Measurements from ENCODE around the gene SP140L. TPM values are rescaled to one million over a fixed set of nuclear protein-coding genes. Genes with fewer than 3 reads are reported as not detected.
"Not testable (repeated sequence)": the region's sequence is repeated elsewhere in the genome, so short reads cannot be mapped to it uniquely, and the experiment has no call there.

Gene SP140L
- polyA plus RNA-seq, 1 donor, result 5.4 TPM

- DNase-seq (ENCODE audit: low read depth), result no peak
Measured at GRCh38 chr2:230362030-230362691, 35.2 kb downstream of the SP140L start.

GRCh38 chr2:230382108-230382507 lies 55.1 kb downstream of the SP140L start:
- no peak for DNase-seq (ENCODE audit: low read depth)

- no peak for DNase-seq (ENCODE audit: low read depth)
Measured at GRCh38 chr2:230383453-230383852, 56.5 kb downstream of the SP140L start.

DNA sequence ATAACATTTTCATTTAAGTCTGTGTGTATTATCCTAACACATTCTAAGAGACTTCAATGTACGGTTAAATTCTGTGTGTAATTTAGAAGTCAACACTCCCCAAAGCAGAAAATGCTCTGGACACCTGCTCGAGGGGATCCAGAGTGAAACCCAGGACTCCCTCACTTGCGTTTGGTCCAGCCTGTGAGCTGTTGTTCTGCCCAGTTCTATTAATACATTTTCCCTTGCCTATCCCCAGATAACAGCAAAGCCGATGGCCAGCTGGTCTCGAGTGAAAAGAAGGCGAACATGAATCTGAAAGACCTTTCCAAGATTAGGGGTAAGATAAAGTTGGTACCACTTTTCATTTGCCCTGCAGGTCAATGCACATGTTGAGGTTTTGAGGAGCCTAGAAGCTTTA lies 58.0 kb downstream of the SP140L start:
- DNase-seq (ENCODE audit: low read depth), result no peak

DNA sequence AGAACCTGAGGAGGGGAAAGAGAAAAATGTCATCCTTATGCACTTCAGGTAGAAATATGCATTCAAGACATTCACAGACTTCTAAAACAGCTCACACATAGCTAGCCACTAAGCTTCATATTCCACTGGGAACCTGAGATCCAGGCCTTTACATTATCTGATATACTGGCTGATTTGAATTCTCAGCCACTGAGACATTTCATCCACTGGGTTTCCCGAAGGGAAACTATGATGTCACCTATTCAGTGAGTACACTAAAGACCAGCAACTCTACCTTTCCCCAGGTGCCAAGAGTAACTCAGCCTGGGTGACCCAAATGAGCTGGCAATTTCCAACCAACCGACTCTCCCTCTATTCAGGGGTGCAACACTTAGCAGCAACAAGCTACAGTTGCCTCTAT lies 67.3 kb downstream of the SP140L start:
- DNase-seq (ENCODE audit: low read depth), result no peak

- not testable (repeated sequence) for DNase-seq (ENCODE audit: low read depth)
Measured at GRCh38 chr2:230398698-230399097, 71.7 kb downstream of the SP140L start.

GRCh38 chr2:230400041-230400440 lies 73.0 kb downstream of the SP140L start:
- DNase-seq (ENCODE audit: low read depth), result no peak

DNA sequence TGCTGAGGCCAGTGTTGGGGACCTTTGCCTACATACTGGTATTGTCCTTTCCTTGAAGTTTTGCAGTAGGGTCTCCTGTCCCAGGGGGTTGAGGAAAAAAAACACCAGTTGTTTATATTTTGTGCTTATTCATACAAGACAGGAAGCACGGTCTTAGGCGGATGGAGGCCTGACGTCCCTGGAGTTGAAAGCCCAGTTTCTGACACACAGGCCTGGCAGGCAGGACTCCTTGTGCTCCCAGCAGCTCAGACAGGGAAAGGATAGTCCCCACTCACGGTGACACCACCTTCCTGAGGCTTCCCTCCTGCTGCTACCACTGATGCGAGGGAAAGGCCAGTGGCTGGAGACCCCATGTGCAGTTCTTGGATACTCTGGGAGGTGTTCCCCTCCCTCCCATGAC lies 73.5 kb downstream of the SP140L start:
- DNase-seq (ENCODE audit: low read depth), result no peak

- not testable (repeated sequence) for DNase-seq (ENCODE audit: low read depth)
Measured at GRCh38 chr2:230401026-230401425, 74.0 kb downstream of the SP140L start.

- no peak for DNase-seq (ENCODE audit: low read depth)
Measured at GRCh38 chr2:230403746-230404145, 76.8 kb downstream of the SP140L start.

- DNase-seq (ENCODE audit: low read depth), result no peak
Measured at GRCh38 chr2:230405824-230406223, 78.8 kb downstream of the SP140L start.

DNA sequence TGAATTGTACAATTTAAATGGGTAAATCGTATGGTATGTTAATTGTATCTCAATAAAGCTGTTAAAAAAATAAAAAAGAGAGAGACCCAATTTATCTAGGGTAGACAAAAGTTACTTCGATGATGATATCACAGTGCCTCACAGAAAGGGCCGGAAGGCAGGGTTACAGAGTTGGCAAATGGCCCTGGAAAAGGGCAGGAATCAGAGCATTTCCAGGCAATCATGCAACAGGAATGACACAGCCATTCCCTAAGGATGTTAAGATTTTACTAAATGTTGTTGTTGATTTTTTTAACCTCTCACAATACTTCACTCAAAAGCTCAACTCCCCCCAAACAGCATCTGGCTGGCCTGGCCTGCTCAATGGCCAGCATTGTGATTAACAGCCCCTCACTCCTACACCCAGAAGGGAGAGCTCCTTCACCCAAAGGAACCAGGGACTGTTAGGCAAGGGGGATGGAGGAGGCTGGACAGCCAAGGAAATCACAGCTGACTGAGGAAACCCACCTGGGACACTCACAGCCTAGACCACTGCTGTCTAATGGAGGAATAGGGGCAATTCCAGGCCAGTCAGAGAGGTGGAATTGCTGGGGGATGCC lies 81.3 kb downstream of the SP140L start:
- no peak for DNase-seq (ENCODE audit: low read depth)

GRCh38 chr2:230409316-230409715 lies 82.3 kb downstream of the SP140L start:
- DNase-seq (ENCODE audit: low read depth), result not testable (repeated sequence)

DNA sequence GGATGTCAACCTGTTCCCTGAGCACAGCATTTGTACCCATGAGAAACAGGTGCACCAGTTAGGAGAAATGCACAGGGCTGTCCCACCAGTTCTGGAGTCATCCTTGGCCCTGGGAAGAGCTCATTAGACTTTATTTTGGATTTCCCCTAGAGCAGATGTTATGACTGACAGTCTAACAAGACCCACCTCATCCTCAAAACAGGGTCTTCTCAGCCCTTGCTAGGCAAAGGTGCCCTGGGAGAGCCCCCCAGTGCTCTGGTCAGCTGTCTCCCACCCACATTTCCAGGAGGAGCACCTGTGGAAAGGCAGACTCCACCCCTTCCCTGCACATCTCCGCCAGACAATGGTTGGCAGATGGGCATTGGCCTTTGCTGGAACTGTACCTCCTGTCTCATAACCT lies 83.3 kb downstream of the SP140L start:
- no peak for DNase-seq (ENCODE audit: low read depth)

- no peak for DNase-seq (ENCODE audit: low read depth)
Measured at GRCh38 chr2:230410861-230411569, 84.0 kb downstream of the SP140L start.

GRCh38 chr2:230411570-230412370 lies 84.8 kb downstream of the SP140L start:
- DNase-seq (ENCODE audit: low read depth), result no peak

DNA sequence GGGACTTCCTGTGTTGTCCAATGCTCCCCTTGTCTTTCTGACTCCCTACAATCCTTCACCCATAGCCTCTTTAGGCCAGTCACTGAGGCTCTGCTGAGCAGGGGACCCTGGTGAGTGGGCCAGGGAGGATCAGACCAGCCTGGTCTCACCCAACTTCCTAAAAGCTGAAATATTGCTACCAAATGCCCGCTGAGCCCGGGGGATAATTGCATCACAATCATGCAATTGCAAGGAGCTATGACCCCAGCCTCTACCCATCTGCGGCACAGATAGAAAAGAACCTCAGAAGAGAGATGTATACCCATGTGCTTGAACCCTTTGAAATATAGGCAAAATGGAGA lies 85.3 kb downstream of the SP140L start:
- DNase-seq (ENCODE audit: low read depth), result no peak

DNA sequence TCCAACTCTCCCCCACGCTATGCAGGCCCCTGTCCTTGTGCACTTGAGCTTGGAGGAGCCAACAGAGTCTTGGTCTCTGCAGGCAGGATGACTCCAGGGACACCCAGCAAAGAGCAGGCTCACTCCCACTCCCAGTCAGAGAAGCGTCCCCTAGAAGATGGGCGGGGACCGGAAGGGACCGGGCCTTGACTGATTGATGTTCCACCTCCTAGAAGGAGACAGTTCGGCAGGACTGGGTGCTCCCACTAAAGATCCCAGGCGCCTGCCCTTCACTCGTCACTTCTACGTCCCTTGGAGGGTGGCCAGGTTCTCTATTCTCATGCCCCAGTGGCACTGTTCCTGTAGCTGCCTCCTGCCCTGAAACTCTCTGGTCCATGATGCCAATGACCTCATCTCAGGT lies 85.9 kb downstream of the SP140L start:
- DNase-seq (ENCODE audit: low read depth), result no peak

GRCh38 chr2:230413479-230413878 lies 86.5 kb downstream of the SP140L start:
- no peak for DNase-seq (ENCODE audit: low read depth)

DNA sequence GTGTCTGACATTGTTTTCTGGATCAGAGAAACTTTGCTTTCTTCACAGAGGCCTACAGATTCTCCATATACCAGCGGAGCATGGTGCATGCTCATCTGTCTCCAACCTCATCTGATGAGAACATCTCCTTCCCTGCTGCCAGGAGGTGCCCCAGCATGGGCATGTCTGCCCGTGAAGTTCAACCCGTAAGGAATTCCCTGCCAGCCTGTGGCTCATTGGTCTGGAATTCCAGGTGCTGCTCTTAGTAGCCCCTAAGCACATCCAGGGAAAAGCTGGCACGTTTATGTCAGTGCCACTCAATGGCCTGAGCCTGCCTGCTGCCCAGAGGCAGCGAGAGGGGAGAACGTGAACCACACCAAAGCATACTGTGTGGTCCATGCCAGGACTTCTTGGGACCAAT lies 87.3 kb downstream of the SP140L start:
- no peak for DNase-seq (ENCODE audit: low read depth)

DNA sequence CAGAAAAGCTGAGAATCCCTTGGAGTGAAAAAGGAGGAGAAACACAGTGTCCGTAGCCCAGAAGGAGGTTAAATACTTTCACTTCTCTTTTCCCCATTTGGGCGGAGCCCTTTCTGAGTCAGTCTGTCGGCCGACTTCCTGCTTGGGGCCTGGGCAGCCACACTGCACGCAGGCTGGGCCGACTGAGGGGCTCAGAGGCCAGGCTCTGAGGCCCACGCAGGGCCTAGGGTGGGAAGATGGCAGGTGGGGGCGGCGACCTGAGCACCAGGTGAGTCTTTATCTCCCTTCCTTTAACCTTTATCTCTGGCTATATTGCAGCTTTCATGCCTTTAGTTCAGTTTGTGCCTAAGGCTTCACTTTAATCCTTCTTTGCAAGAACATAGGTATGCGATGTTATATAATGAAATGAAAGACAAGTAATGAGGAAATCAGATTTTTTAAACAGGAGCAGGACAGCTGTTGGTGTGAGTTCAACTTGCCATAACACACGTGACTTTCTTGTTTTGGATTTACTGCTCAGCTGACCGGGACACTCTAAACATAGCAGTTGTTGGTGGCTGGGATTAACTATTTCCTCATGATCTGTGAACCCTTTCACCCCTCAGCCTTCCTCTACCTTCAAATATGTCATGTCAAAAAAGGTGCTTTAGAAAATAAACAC lies 89.2 kb downstream of the SP140L start, which contains the start of gene SP100:
Gene SP100, plus strand, starts transcription at position 141 of the 661 bp plus-strand sequence. Its CDS starts 96 bp downstream, at position 237.
- peak; percentile 62 for DNase-seq (ENCODE audit: low read depth)

- DNase-seq (ENCODE audit: low read depth), result no peak
Measured at GRCh38 chr2:230417436-230417835, 90.4 kb downstream of the SP140L start.

All from forelimb muscle (tissue), 1 donor.